NCI-H2171 (cell line): ENCODE measurements around the gene CTDP1.
"Not testable (repeated sequence)": the region's sequence is repeated elsewhere in the genome, so short reads cannot be mapped to it uniquely, and the experiment has no call there.

Source experiments
- DNase-seq: peaks from one replicate; lab custom pipeline; 2025; lab: John Stamatoyannopoulos, UW

Gene CTDP1

GRCh38 chr18:79681484-79682387, 2.1 kb downstream of the CTDP1 start:
- DNase-seq, result no peak

DNA sequence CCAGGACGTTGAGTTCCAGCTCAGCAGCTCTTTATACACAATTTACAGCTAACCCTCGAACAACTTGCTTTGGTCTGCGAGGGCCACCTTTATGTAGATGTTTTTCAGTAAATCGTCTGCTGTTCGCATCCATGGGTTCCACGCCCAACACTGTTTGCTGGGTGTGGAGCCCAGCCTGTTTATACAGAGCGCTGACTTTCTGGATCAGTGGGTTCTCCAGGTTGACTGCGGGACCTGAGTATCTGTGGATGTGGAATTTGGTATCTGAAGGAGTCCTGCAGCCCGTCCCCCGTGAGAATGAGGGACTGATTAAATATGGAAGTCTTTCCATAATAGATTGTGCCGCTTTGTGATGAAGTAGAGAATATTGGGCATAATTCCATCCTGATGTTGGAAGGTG, 2.9 kb downstream of the CTDP1 start:
- no peak for DNase-seq

GRCh38 chr18:79682894-79683625, 3.5 kb downstream of the CTDP1 start:
- DNase-seq, result no peak

DNA sequence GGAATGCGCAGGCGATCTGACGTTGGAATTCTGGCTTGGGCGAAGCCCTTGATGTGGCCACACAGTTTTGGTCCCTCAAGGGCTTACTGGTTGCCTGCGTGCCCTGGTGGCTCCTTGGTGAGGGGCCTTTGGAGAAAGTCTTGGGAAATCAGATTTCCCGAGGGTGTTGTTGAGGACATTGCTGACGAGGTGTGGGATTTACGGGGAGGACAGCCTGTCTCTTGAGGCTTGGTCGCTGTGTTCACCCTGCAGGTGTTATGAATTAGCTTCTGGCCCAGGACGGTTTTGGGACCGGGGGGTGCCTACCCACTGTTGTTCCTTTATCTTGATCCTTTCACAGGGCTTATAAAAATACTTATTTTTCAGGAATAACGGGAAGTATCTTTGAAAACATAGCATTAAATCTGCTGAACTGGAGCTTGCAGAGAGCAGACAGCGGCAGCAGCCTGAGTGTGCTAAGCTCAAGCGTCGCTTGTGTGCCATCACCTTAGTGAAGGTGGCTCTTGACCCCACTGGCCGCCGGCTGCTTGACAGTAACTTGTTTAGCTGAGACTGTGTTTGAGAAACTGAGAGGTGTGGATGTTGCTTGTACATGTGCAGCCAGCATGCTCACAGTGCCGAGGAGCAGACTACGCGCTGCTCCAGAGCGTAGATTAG, 4.2 kb downstream of the CTDP1 start:
- no peak for DNase-seq

DNA sequence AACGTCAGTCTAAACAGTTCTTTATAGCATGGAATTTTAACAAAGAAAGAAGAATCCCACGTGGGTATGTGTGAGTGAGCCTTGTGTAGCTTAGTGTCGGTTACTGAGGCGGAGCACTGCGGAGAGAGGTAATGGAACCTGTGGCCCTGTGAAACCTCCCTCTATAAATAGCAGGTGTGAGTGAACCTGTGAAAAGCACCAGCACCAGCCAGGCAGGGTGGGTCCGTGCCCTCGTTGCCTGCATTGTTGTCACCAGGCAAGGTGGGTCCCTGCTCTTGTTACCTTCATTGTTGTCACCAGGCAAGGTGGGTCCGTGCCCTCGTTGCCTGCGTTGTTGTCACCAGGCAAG, 4.7 kb downstream of the CTDP1 start:
- no peak for DNase-seq

- no peak for DNase-seq
Observed at GRCh38 chr18:79684787-79685186, 5.2 kb downstream of the CTDP1 start.

GRCh38 chr18:79685281-79685680, 5.7 kb downstream of the CTDP1 start:
- no peak for DNase-seq

- DNase-seq, result no peak
Observed at GRCh38 chr18:79685971-79686370, 6.4 kb downstream of the CTDP1 start.

DNA sequence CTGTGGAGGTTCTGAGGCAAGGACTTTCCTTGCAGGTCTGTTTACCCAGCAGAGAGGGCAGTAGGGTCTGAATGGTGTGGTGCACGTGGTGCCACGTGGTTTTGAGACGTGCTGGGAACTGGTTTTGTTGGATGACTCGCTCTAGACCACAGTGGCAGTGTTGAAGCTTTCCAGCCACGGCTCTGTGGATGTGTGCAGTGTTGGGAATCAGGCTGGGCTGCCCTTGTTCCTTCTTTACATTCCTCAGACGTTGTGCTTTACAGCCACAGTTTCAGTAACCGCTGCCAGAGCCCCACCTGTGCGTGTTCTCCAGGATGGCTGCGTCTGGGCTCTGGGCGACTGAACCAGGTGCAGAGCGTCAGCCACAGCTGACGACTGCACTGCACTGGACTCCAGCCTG, 8.2 kb downstream of the CTDP1 start:
- no peak for DNase-seq

GRCh38 chr18:79690071-79690470, 10.5 kb downstream of the CTDP1 start:
- no peak for DNase-seq

- no peak for DNase-seq
Observed at GRCh38 chr18:79690586-79691482, 11.2 kb downstream of the CTDP1 start.

DNA sequence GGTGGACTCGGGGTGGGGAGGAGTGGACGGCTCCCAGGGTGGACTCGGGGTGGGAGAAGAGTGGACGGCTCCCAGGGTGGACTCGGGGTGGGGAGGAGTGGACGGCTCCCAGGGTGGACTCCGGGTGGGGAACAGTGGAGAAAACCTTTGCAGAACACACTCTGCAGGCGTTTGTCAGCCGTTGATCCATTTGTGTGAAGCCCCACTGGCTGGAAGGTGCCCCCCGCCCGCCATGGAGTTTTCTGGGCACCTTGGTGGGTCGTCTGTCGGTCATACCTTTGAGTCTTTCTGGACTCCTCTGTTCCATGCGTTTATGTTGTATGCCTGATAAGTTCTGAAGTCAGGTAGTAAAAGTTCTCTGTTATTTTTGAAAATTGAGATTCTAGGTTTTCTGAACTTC, 12.5 kb downstream of the CTDP1 start:
- DNase-seq, result no peak

- DNase-seq, result no peak
Observed at GRCh38 chr18:79692886-79693285, 13.3 kb downstream of the CTDP1 start.

DNA sequence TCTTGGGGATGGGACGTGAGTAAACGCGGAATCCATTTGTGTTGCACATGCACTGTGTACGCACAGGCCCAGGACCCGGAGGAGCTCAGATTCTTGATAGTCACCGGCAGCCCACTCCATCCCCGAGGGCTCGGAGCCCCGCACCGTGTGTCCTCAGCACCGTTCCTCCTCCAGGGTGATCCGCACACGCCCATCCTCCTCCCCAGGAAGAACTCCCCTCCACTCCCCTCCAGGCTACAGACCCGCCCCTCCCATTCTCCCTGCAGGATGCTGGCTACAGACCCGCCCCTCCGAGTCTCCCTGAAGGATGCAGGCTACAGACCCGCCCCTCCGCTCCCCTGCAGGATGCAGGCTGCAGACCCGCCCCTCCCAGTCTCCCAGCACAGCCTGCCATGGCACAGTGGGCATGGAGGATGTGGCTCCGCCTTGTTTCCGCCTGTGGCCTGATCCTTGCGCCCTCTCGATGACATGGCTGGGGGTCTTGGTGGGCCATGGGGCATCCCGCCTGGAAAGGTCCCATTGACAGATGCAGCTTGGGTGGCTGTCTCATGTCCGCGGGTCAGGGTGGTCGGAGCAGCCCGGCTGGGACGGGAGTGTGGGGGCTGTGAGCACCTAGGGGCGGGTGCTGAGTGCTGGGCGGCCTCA, 14.1 kb downstream of the CTDP1 start:
- DNase-seq, result no peak

GRCh38 chr18:79694206-79694894, 14.7 kb downstream of the CTDP1 start:
- not testable (repeated sequence) for DNase-seq

- DNase-seq, result no peak
Observed at GRCh38 chr18:79694895-79695213, 15.3 kb downstream of the CTDP1 start.

DNA sequence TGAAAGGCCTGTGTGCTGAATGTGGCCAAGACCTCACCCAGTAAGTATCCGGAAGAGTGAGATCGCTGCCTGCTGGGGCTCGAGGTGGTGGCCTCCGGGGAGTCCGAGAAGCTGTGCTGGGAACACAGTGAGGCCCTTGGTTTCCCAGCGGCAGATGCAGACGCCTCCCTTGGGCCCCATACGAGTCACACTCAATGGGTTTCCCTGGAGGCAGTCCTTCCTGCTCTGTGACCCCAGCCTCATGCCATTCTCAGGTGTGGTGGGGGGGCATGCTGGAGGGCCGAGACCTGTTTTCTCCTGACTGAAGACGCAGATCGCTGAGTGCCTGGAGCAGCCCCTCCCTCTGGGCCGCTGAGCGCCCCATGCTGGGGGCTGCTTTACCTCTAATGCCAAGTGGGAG, 15.7 kb downstream of the CTDP1 start:
- DNase-seq, result no peak

- DNase-seq, result no peak
Observed at GRCh38 chr18:79695856-79696850, 16.6 kb downstream of the CTDP1 start.

DNA sequence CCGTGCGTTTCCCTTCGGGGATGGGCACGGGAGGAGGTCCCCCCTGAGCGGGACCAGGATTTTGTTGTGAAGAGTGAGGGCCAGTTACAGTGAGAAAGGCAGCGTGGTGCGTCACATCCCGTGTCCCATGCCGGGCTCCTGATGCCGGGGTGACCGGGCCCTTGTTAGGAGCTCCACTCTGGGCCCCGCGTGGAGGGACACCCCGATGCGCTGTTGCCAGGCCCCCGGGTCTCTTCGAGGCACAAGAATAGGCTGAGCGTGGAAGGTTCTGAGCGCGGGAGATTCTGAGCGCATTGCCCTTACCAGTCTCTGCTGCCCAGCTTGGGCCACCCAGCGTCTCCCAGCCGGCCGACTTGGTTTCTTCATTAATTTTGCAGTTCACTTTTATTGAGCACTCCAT, 17.6 kb downstream of the CTDP1 start:
- DNase-seq, result no peak

- no peak for DNase-seq
Observed at GRCh38 chr18:79697976-79698375, 18.4 kb downstream of the CTDP1 start.
